ENCODE data around the gene PGLYRP1. TPM values are rescaled to one million over a fixed set of nuclear protein-coding genes. Genes with fewer than 3 reads are reported as not detected.

PGLYRP1 gene
- total and polyA plus RNA-seq, 2 of the 4 experiments (the other 2 are of a cell fraction) = not detected

DNA sequence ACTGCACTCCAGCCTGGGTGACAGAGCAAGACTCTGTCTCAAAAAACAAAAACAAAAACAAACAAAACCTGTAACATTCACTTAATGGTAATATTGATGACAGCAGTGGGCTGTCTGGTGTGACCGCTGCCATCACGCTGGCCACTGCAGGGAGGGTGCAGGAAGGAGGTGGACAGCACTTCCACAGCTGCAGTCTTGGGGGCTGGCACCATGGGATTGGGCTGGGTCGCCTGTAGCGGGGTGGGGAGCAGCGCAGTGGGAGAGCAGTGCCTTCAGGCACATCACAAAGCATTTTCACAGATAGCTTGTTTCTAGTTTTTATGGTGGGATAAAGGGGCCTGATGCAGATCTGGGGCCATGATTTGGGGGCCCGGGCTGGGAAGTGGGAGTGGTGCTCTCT is 12.7 kb upstream of the PGLYRP1 start:
- Histone ChIP-seq H3K4me3 (ENCODE audit: insufficient read depth, low read depth, low read length) (no peak overlapping the region), H3K4me2 (ENCODE audit: low read depth, low read length) (no peak overlapping the region), H4K20me1 (ENCODE audit: insufficient read depth, low read length) (no peaks in the 10 kb centered on the region), H2BK20ac (ENCODE audit: low read depth, low read length) (no peak overlapping the region), H4K5ac (ENCODE audit: low read depth, low read length) (no peak overlapping the region), H3K9me1 (ENCODE audit: insufficient read depth, low read length) (no peaks in the 10 kb centered on the region), H3K14ac (replicated peaks; ENCODE audit: low read depth, low read length) (no peak overlapping the region), H3K18ac (ENCODE audit: low read depth, low read length) (no peak overlapping the region), H2AFZ (replicated peaks; ENCODE audit: low read length, poor library complexity) (no peak overlapping the region), H3K4me1 (ENCODE audit: control insufficient read depth, insufficient read depth, low read length) (no peaks in the 10 kb centered on the region), H3K79me1 (ENCODE audit: low read depth in 1 of 2, low read length in 2 of 2) (no peaks in the 10 kb centered on the region), H3K27ac (ENCODE audit: insufficient read depth, low read length) (no peak overlapping the region), H2AK9ac (replicated peaks; ENCODE audit: low read depth, low read length, poor library complexity) (no peak overlapping the region), H3K4ac (ENCODE audit: low read depth, low read length) (no peak overlapping the region), H3K9ac (ENCODE audit: low read depth, low read length) (no peak overlapping the region), H4K91ac (ENCODE audit: insufficient read depth, low read depth, low read length) (no peak overlapping the region), H3K36me3 (ENCODE audit: control insufficient read depth, insufficient read depth, low read length) (no peaks in the 10 kb centered on the region), H4K8ac (ENCODE audit: low read depth in 2 of 2, low read length in 2 of 2) (no peak overlapping the region), H2BK15ac (ENCODE audit: low read depth, low read length) (no peak overlapping the region), H3K27me3 (ENCODE audit: control insufficient read depth, insufficient read depth, low read length) (peaks cover 35% of the 10 kb centered on the region), H3K56ac (ENCODE audit: extremely low read depth, insufficient read depth, low read length) (no peak overlapping the region), H3K23ac (ENCODE audit: low read depth, low read length) (no peak overlapping the region), H2BK120ac (ENCODE audit: low read depth, low read length) (no peak overlapping the region), H2BK5ac (ENCODE audit: low read depth, low read length, poor library complexity, severe bottlenecking) (no peak overlapping the region), H3K9me3 (ENCODE audit: control insufficient read depth, insufficient read depth, low read length) (no peaks in the 10 kb centered on the region), H2AK5ac (ENCODE audit: low read depth, low read length) (no peak overlapping the region)
- dilution Hi-C loops (cut with HindIII; ENCODE audit: low sequenced_read_pairs, unreplicated experiment) = no loop called here
- ATAC-seq (ENCODE audit: low read depth) (no peak), DNase-seq (no peak)
- TF ChIP-seq BHLHE40 (IDR thresholded peaks at IDR 0.05; ENCODE audit: low read depth, low read length) = no peak
- TF ChIP-seq RCOR1 (IDR thresholded peaks at IDR 0.05; ENCODE audit: insufficient replicate concordance, low read length) = no peak
- TF ChIP-seq SMC3 (IDR thresholded peaks at IDR 0.05; ENCODE audit: low read depth, low read length) = no peak
- no peak for TF ChIP-seq POLR2A (IDR thresholded peaks at IDR 0.05; ENCODE audit: low read depth, low read length)
- TF ChIP-seq, protein P1, sequence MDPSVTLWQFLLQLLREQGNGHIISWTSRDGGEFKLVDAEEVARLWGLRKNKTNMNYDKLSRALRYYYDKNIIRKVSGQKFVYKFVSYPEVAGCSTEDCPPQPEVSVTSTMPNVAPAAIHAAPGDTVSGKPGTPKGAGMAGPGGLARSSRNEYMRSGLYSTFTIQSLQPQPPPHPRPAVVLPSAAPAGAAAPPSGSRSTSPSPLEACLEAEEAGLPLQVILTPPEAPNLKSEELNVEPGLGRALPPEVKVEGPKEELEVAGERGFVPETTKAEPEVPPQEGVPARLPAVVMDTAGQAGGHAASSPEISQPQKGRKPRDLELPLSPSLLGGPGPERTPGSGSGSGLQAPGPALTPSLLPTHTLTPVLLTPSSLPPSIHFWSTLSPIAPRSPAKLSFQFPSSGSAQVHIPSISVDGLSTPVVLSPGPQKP (IDR thresholded peaks at IDR 0.05; ENCODE audit: borderline replicate concordance, low read depth, low read length) = no peak
- 30% methylated on average over 2 of the region's 6 CpGs; no CpG with 5 or more reads in 1 of the 2 experiments for WGBS, 2 experiments (ENCODE audit: extremely low coverage in 2 of 2, insufficient read length in 1 of 2)
- POLR2A ChIA-PET (ENCODE audit: unreplicated experiment) = no interaction called here
- in situ Hi-C loops (cut with MboI; ENCODE audit: low sequenced_read_pairs) = no loop called here
- CTCF ChIA-PET = no interaction called here
- intact Hi-C loops (cut with micrococcal nuclease) = no loop called here
- BruUV-seq (replicated peaks) = no TSS peak
